ENCODE data around the gene PAQR7.
"Not testable (repeated sequence)": the region's sequence is repeated elsewhere in the genome, so short reads cannot be mapped to it uniquely, and the experiment has no call there.

The PAQR7 gene

GRCh38 chr1:25844536-25845337, 30.8 kb downstream of the PAQR7 start:
- no peak for DNase-seq

- no peak for DNase-seq
Observed at GRCh38 chr1:25843483-25843882, 32.0 kb downstream of the PAQR7 start.

GRCh38 chr1:25839808-25840207, 35.7 kb downstream of the PAQR7 start:
- not testable (repeated sequence) for DNase-seq

GRCh38 chr1:25837262-25837875, 38.1 kb downstream of the PAQR7 start:
- DNase-seq = no peak

- no peak for DNase-seq
Observed at GRCh38 chr1:25836695-25837094, 38.8 kb downstream of the PAQR7 start.

- no peak for DNase-seq
Observed at GRCh38 chr1:25834894-25835293, 40.6 kb downstream of the PAQR7 start.

GRCh38 chr1:25833158-25833557, 42.4 kb downstream of the PAQR7 start:
- DNase-seq = no peak

- no peak for DNase-seq
Observed at GRCh38 chr1:25832336-25833037, 43.0 kb downstream of the PAQR7 start.

GRCh38 chr1:25831569-25832196, 43.8 kb downstream of the PAQR7 start:
- DNase-seq = no peak

GRCh38 chr1:25829046-25829445, 46.5 kb downstream of the PAQR7 start:
- no peak for DNase-seq

GRCh38 chr1:25828491-25828890, 47.0 kb downstream of the PAQR7 start:
- DNase-seq = no peak

- DNase-seq = no peak
Observed at GRCh38 chr1:25826571-25826970, 48.9 kb downstream of the PAQR7 start.

GRCh38 chr1:25825605-25826004, 49.9 kb downstream of the PAQR7 start:
- no peak for DNase-seq

GRCh38 chr1:25821630-25822091, 53.8 kb downstream of the PAQR7 start:
- DNase-seq = no peak

GRCh38 chr1:25821112-25821476, 54.4 kb downstream of the PAQR7 start:
- no peak for DNase-seq

- peak; percentile 71 for DNase-seq
Observed at GRCh38 chr1:25820247-25821111, 55.0 kb downstream of the PAQR7 start.

GRCh38 chr1:25819491-25820246, 55.8 kb downstream of the PAQR7 start, which contains the start of gene MTFR1L:
TSS of gene MTFR1L (plus strand) at chr1:25819954. CDS start at chr1:25823105, 3,151 bp downstream.
- DNase-seq = peak; percentile 93

GRCh38 chr1:25818569-25818968, 56.9 kb downstream of the PAQR7 start:
- no peak for DNase-seq

GRCh38 chr1:25817840-25818501, 57.5 kb downstream of the PAQR7 start:
- DNase-seq = no peak

GRCh38 chr1:25816112-25816718, 59.3 kb downstream of the PAQR7 start:
- DNase-seq = no peak
